ENCODE measurements around the gene CCT2. TPM values are rescaled to one million over a fixed set of nuclear protein-coding genes. Genes with fewer than 3 reads are reported as not detected.

CCT2 gene
- total RNA-seq, 2 experiments from 2014 or later = 131 to 135 TPM

- DNase-seq = no peak
- ChIA-PET CTCF (interaction anchor here (1.3 kb wide), 1 partner anchor 16 kb away, joined by 4 read pairs; no protein-coding TSS in a partner anchor), POLR2A (no interaction called here)
- Mint-ChIP-seq H3K9me3 (no peaks in the 10 kb centered on the region), H3K4me1 (no peaks in the 10 kb centered on the region), H3K4me3 (no peak overlapping the region), H3K27ac (no peak overlapping the region), H3K36me3 (ENCODE audit: low read depth) (no peaks in the 10 kb centered on the region), H3K27me3 (peaks cover 5% of the 10 kb centered on the region)
Observed at GRCh38 chr12:69623970-69624369, 38.7 kb downstream of the CCT2 start.

- POLR2A ChIA-PET = no interaction called here
- Mint-ChIP-seq H3K9me3 (no peaks in the 10 kb centered on the region), H3K27ac (no peak overlapping the region), H3K27me3 (peaks cover 6% of the 10 kb centered on the region), H3K4me3 (no peak overlapping the region), H3K36me3 (ENCODE audit: low read depth) (no peaks in the 10 kb centered on the region), H3K4me1 (no peaks in the 10 kb centered on the region)
- CTCF ChIA-PET = interaction anchor here (0.8 kb wide), 1 partner anchor 11 kb away, joined by 3 read pairs; no protein-coding TSS in a partner anchor
- DNase-seq = no peak
Observed at GRCh38 chr12:69627501-69627900, 42.2 kb downstream of the CCT2 start.

- no peaks in the 10 kb centered on the region for H3K9me3 Mint-ChIP-seq
- no peak overlapping the region for H3K4me3 Mint-ChIP-seq
- peaks cover 6% of the 10 kb centered on the region for H3K27me3 Mint-ChIP-seq
- H3K4me1 Mint-ChIP-seq = no peaks in the 10 kb centered on the region
- POLR2A ChIA-PET = no interaction called here
- no peak overlapping the region for H3K27ac Mint-ChIP-seq
- no peak for DNase-seq
- no peaks in the 10 kb centered on the region for H3K36me3 Mint-ChIP-seq (ENCODE audit: low read depth)
- CTCF ChIA-PET = no interaction called here
Observed at GRCh38 chr12:69630191-69630590, 44.9 kb downstream of the CCT2 start.

DNA sequence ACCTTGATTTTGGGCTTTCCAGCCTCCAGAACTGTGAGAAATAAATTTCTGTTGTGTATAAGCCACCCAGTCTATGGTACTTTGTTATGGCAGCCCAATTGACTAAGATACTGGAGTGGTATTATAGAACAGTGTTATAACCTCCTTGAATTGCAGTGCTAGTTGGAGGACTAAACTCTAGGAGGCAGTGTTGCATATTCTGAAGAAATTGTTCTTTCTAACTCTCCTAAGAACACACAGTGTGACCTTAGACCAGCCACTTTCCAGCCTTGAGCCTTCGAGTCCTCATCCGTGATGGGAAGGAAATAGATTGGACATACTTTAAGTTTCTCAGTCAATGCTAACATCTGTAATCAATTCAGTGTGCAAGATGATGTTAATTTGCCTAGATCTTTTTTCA lies 47.8 kb downstream of the CCT2 start:
- DNase-seq = no peak
- Mint-ChIP-seq H3K4me1 (no peaks in the 10 kb centered on the region), H3K27me3 (peaks cover 6% of the 10 kb centered on the region), H3K36me3 (ENCODE audit: low read depth) (no peaks in the 10 kb centered on the region), H3K9me3 (no peaks in the 10 kb centered on the region), H3K4me3 (no peak overlapping the region), H3K27ac (no peak overlapping the region)
- ChIA-PET POLR2A (no interaction called here), CTCF (no interaction called here)

GRCh38 chr12:69639400-69640016 lies 54.2 kb downstream of the CCT2 start:
- Mint-ChIP-seq H3K4me3 (no peak overlapping the region), H3K4me1 (no peaks in the 10 kb centered on the region), H3K27me3 (no peaks in the 10 kb centered on the region), H3K9me3 (no peaks in the 10 kb centered on the region), H3K36me3 (ENCODE audit: low read depth) (no peaks in the 10 kb centered on the region), H3K27ac (no peak overlapping the region)
- DNase-seq = peak; percentile 66
- CTCF ChIA-PET = interaction anchor here (0.6 to 3.1 kb wide), 30 partner anchors 10 to 810 kb away, joined by 3 to 46 read pairs (median 4); partner anchors contain the start of gene LRRC10
- POLR2A ChIA-PET = no interaction called here

- Mint-ChIP-seq H3K27me3 (peaks cover 5% of the 10 kb centered on the region), H3K27ac (no peak overlapping the region), H3K36me3 (ENCODE audit: low read depth) (no peaks in the 10 kb centered on the region), H3K4me1 (no peaks in the 10 kb centered on the region), H3K9me3 (no peaks in the 10 kb centered on the region), H3K4me3 (no peak overlapping the region)
- POLR2A ChIA-PET = no interaction called here
- DNase-seq = no peak
- CTCF ChIA-PET = interaction anchor here (0.9 kb wide), 1 partner anchor 284 kb away, joined by 6 read pairs; no protein-coding TSS in a partner anchor
Observed at GRCh38 chr12:69641546-69641945, 56.3 kb downstream of the CCT2 start.

DNA sequence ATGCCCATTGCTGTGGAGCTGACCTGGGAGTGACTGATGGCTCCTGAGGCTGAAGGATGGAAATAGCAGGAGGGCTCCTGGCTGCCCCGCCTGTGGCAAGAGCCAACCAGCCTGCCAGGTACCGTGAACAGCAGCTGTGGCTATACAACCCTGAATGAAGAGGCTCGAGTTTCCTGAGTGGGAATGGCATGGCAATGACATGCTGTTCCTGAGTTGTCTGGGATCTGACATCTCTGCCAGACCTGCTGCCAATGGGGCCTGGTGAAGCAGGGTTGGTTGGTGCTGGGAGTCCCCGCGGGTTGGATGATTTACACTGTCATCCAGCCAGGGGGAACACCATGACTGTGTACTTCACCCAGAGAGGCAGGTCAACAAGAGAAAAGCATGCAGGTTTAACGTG lies 57.3 kb downstream of the CCT2 start:
- CTCF ChIA-PET = no interaction called here
- no peak for DNase-seq

DNA sequence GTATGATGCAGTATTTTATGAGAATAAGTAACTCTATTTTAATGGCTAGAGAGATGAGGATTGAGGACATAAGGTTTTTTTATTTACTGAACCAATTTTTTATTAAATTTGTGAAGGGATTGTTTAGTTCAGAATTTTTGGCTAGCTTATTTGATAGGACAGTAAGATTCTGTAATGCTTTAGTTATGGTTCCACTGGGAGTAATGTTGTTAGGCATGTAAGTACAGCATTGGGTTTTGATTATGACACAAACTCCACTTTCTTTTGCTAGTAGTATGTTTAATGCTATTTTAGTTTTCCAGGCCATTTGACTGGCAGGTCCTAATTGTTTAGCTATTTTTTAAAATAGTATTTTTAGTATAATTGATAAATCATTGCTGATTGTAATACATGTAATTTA lies 59.3 kb downstream of the CCT2 start:
- peaks cover 11% of the 10 kb centered on the region for H3K27me3 Mint-ChIP-seq
- POLR2A ChIA-PET = no interaction called here
- H3K4me3 Mint-ChIP-seq = no peak overlapping the region
- DNase-seq = no peak
- H3K9me3 Mint-ChIP-seq = no peaks in the 10 kb centered on the region
- H3K4me1 Mint-ChIP-seq = no peaks in the 10 kb centered on the region
- H3K36me3 Mint-ChIP-seq (ENCODE audit: low read depth) = no peaks in the 10 kb centered on the region
- no peak overlapping the region for H3K27ac Mint-ChIP-seq
- CTCF ChIA-PET = no interaction called here

More for the DNA sequence above, 57.3 kb downstream of the CCT2 start:
- Mint-ChIP-seq H3K4me3 (no peak overlapping the region), H3K36me3 (ENCODE audit: low read depth) (no peaks in the 10 kb centered on the region), H3K27me3 (peaks cover 5% of the 10 kb centered on the region), H3K27ac (no peak overlapping the region), H3K9me3 (no peaks in the 10 kb centered on the region), H3K4me1 (no peaks in the 10 kb centered on the region)
- POLR2A ChIA-PET = no interaction called here

GRCh38 chr12:69645031-69645430 lies 59.8 kb downstream of the CCT2 start:
- CTCF ChIA-PET = no interaction called here
- no peaks in the 10 kb centered on the region for H3K9me3 Mint-ChIP-seq
- H3K4me1 Mint-ChIP-seq = no peaks in the 10 kb centered on the region
- no peaks in the 10 kb centered on the region for H3K36me3 Mint-ChIP-seq (ENCODE audit: low read depth)
- DNase-seq = no peak
- POLR2A ChIA-PET = no interaction called here
- no peak overlapping the region for H3K27ac Mint-ChIP-seq
- H3K4me3 Mint-ChIP-seq = no peak overlapping the region
- H3K27me3 Mint-ChIP-seq = peaks cover 11% of the 10 kb centered on the region

GRCh38 chr12:69647178-69647577 lies 61.9 kb downstream of the CCT2 start:
- Mint-ChIP-seq H3K27ac (no peak overlapping the region), H3K36me3 (ENCODE audit: low read depth) (no peaks in the 10 kb centered on the region), H3K27me3 (peaks cover 19% of the 10 kb centered on the region), H3K4me3 (no peak overlapping the region), H3K4me1 (no peaks in the 10 kb centered on the region), H3K9me3 (no peaks in the 10 kb centered on the region)
- ChIA-PET CTCF (no interaction called here), POLR2A (no interaction called here)
- no peak for DNase-seq

DNA sequence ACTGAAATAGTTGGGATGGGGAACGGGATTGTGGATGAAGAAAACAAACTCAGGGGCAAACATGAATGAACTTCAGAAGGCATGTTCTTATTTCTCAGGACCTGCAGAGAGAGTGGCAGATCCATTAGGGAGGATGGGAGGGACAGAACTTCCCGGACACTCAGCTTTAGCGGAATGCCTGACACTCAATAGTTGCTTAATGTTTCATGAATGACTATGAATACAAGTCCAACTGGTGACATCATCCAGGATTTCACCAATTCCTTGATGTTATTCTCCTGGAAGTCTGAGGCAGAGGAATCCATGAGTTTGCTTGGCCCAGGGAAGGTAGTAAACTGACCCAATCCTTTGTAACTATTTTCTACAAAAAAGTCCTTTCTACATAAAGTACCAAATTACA lies 63.2 kb downstream of the CCT2 start:
- Mint-ChIP-seq H3K4me1 (no peaks in the 10 kb centered on the region), H3K27ac (no peak overlapping the region), H3K36me3 (ENCODE audit: low read depth) (no peaks in the 10 kb centered on the region), H3K4me3 (no peak overlapping the region), H3K9me3 (no peaks in the 10 kb centered on the region), H3K27me3 (peaks cover 19% of the 10 kb centered on the region)
- CTCF ChIA-PET = no interaction called here
- POLR2A ChIA-PET = no interaction called here
- DNase-seq = no peak

DNA sequence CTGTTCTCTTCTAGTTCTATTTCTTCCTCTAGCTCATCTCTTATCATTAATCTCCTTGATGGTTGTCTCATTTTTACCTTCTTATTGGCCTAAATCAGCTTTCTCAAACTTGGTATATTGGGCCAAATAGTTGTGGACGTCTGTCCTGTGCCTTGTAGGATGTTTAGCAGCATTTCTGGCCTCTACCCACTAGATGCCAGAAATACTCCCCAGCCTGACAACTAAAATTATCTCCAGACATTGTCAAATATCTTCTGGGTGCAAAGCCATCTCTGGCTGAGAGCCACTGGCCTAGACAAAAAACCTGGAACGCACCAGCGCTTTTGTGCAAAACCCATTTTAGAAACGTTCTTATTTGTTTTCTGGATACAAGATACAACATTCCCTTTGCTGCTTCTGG lies 64.3 kb downstream of the CCT2 start:
- CTCF ChIA-PET = interaction anchor here (1.4 kb wide), 1 partner anchor 9 kb away, joined by 9 read pairs; no protein-coding TSS in a partner anchor
- no peaks in the 10 kb centered on the region for H3K4me1 Mint-ChIP-seq
- H3K27me3 Mint-ChIP-seq = peaks cover 19% of the 10 kb centered on the region
- no peak overlapping the region for H3K27ac Mint-ChIP-seq
- H3K4me3 Mint-ChIP-seq = no peak overlapping the region
- POLR2A ChIA-PET = no interaction called here
- H3K9me3 Mint-ChIP-seq = no peaks in the 10 kb centered on the region
- DNase-seq = no peak
- no peaks in the 10 kb centered on the region for H3K36me3 Mint-ChIP-seq (ENCODE audit: low read depth)
